Upper lobe of left lung (tissue), 4 donors: ENCODE data around the gene ERC1.

Experiments used
- EP300 ChIP-seq, 4 donors: sonication (generic); formaldehyde crosslinking; IDR thresholded peaks; one replicate each; pipeline ENCODE4 v1.5.1; 2017; ENCODE audit warnings: antibody characterized with exemption in 4 of 4, control low read depth in 2 of 4
- POLR2A ChIP-seq, 4 donors: fragments of 450-650 bp; IDR thresholded peaks; one replicate each; pipeline ENCODE4 v1.5.1; 2016 to 2017; ENCODE audit warnings: antibody characterized with exemption in 4 of 4, mild to moderate bottlenecking in 2 of 4
- POLR2AphosphoS5 ChIP-seq, 2 donors: sonication (generic); formaldehyde crosslinking; IDR thresholded peaks; one replicate each; pipeline ENCODE4 v1.5.1; 2017; ENCODE audit warnings: antibody characterized with exemption in 2 of 2
- TF ChIP-seq, protein P1 (sequence below), 6 experiments: fragments of 450-650 bp in 4 of 6; fragments of 200-600 bp in 2 of 6; sonication (generic) in 2 of 6; IDR thresholded peaks; one replicate each; pipeline ENCODE4 v1.5.1; 2016 to 2019; ENCODE audit warnings: antibody characterized with exemption in 6 of 6

GRCh38 chr12:1203735-1204019, 212.7 kb downstream of the ERC1 start:
- TF ChIP-seq, protein P1, sequence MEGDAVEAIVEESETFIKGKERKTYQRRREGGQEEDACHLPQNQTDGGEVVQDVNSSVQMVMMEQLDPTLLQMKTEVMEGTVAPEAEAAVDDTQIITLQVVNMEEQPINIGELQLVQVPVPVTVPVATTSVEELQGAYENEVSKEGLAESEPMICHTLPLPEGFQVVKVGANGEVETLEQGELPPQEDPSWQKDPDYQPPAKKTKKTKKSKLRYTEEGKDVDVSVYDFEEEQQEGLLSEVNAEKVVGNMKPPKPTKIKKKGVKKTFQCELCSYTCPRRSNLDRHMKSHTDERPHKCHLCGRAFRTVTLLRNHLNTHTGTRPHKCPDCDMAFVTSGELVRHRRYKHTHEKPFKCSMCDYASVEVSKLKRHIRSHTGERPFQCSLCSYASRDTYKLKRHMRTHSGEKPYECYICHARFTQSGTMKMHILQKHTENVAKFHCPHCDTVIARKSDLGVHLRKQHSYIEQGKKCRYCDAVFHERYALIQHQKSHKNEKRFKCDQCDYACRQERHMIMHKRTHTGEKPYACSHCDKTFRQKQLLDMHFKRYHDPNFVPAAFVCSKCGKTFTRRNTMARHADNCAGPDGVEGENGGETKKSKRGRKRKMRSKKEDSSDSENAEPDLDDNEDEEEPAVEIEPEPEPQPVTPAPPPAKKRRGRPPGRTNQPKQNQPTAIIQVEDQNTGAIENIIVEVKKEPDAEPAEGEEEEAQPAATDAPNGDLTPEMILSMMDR (IDR thresholded peaks at IDR 0.05), result no peak
- TF ChIP-seq EP300 (IDR thresholded peaks at IDR 0.05) (no peak), POLR2A (IDR thresholded peaks at IDR 0.05) (no peak), POLR2AphosphoS5 (IDR thresholded peaks at IDR 0.05) (no peak)
